ENCODE results near the gene KCNH1.

GRCh38 chr1:211019266-211019665 is 114.7 kb downstream of the KCNH1 start:
- TF ChIP-seq, protein P1, sequence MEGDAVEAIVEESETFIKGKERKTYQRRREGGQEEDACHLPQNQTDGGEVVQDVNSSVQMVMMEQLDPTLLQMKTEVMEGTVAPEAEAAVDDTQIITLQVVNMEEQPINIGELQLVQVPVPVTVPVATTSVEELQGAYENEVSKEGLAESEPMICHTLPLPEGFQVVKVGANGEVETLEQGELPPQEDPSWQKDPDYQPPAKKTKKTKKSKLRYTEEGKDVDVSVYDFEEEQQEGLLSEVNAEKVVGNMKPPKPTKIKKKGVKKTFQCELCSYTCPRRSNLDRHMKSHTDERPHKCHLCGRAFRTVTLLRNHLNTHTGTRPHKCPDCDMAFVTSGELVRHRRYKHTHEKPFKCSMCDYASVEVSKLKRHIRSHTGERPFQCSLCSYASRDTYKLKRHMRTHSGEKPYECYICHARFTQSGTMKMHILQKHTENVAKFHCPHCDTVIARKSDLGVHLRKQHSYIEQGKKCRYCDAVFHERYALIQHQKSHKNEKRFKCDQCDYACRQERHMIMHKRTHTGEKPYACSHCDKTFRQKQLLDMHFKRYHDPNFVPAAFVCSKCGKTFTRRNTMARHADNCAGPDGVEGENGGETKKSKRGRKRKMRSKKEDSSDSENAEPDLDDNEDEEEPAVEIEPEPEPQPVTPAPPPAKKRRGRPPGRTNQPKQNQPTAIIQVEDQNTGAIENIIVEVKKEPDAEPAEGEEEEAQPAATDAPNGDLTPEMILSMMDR (IDR thresholded peaks at IDR 0.05; ENCODE audit: low read depth, low read length): no peak
- TF ChIP-seq MAX (IDR thresholded peaks at IDR 0.05; ENCODE audit: low read depth, low read length) (no peak), POLR2A (IDR thresholded peaks at IDR 0.05; ENCODE audit: extremely low read depth, insufficient read length) (no peak)
